Common myeloid progenitor, CD34-positive (primary cell): ENCODE results near the gene CSNK1A1.

Experiments
- CTCF ChIA-PET: fragments of 350-600 bp; sonication (Branson Sonifier 250); formaldehyde crosslinking; loops from one replicate; lab custom pipeline; 2021; ENCODE audit warnings: antibody characterized with exemption; lab: Charles Lee
- POLR2A ChIA-PET: fragments of 350-600 bp; sonication (Branson Sonifier 250); formaldehyde crosslinking; loops from one replicate; lab custom pipeline; 2021; ENCODE audit warnings: antibody characterized with exemption; lab: Charles Lee
- DNase-seq, 3 donors: peaks; one replicate each; pipeline versions ENCODE4 v3.0.0 to v3.0.0-alpha.2; 2013
- H3K27ac ChIP-seq, 2 experiments: 1 replicate in 1 of 2; 2 replicates in 1 of 2; pipeline ENCODE4 v1.7.0; 2013; ENCODE audit warnings: inconsistent platforms in 2 of 2, low read length in 2 of 2, mild to moderate bottlenecking in 2 of 2, low read depth in 1 of 2, moderate library complexity in 1 of 2; ENCODE audit not compliant: severe bottlenecking in 2 of 2, insufficient read depth in 1 of 2, poor library complexity in 1 of 2
- H3K27me3 ChIP-seq, 5 experiments: replicated peaks in 2 of 5; 1 replicate in 3 of 5; 2 replicates in 2 of 5; pipeline versions ENCODE4 v1.6.1 to v1.7.0; 2013; ENCODE audit warnings: low read length in 4 of 5, mild to moderate bottlenecking in 2 of 5, moderate library complexity in 2 of 5, inconsistent platforms in 1 of 5; ENCODE audit not compliant: insufficient read depth in 5 of 5, control insufficient read depth in 4 of 5
- H3K36me3 ChIP-seq, 4 experiments: 1 replicate in 2 of 4; 2 replicates in 2 of 4; pipeline versions ENCODE4 v1.6.1 to v1.7.0; 2013; ENCODE audit warnings: low read length in 3 of 4, control low read depth in 1 of 4, mild to moderate bottlenecking in 1 of 4; ENCODE audit not compliant: control insufficient read depth in 4 of 4, insufficient read depth in 4 of 4
- H3K4me1 ChIP-seq, 4 experiments: 1 replicate in 3 of 4; 2 replicates in 1 of 4; pipeline versions ENCODE4 v1.6.1 to v1.7.1; 2013; ENCODE audit warnings: low read length in 3 of 4, mild to moderate bottlenecking in 3 of 4, control low read depth in 1 of 4, inconsistent platforms in 1 of 4, moderate library complexity in 1 of 4; ENCODE audit not compliant: control insufficient read depth in 4 of 4, insufficient read depth in 4 of 4; ENCODE audit errors: control extremely low read depth in 1 of 4
- H3K4me3 ChIP-seq, 7 experiments: 1 replicate in 4 of 7; 2 replicates in 3 of 7; pipeline versions ENCODE4 v1.5.1 to v1.7.0; 2013; ENCODE audit warnings: mild to moderate bottlenecking in 7 of 7, low read length in 6 of 7, moderate library complexity in 6 of 7, inconsistent platforms in 2 of 7, low read depth in 2 of 7, control low read depth in 1 of 7; ENCODE audit not compliant: insufficient read depth in 4 of 7, control insufficient read depth in 1 of 7; ENCODE audit errors: extremely low read depth in 1 of 7
- H3K9me3 ChIP-seq, 5 experiments: 1 replicate in 4 of 5; 2 replicates in 1 of 5; pipeline versions ENCODE4 v1.6.1 to v1.7.1; 2013; ENCODE audit warnings: low read length in 4 of 5, mild to moderate bottlenecking in 2 of 5, inconsistent platforms in 1 of 5, low read depth in 1 of 5, moderate library complexity in 1 of 5; ENCODE audit not compliant: control insufficient read depth in 4 of 5, insufficient read depth in 2 of 5; ENCODE audit errors: control extremely low read depth in 1 of 5
- whole genome bisulfite sequencing: methylation state at CpG from one replicate; pipeline ENCODE4 v1.1.5; 2013; ENCODE audit not compliant: insufficient coverage; 5-methylcytosine and 5-hydroxymethylcytosine counted together

CSNK1A1 gene

GRCh38 chr5:149488645-149489306 lies 62.5 kb downstream of the CSNK1A1 start:
- H3K27ac ChIP-seq = no peak overlapping the region
- 84% methylated on average over 16 of the region's 19 CpGs for WGBS
- CTCF ChIA-PET = no interaction called here

GRCh38 chr5:149487672-149488071 lies 63.6 kb downstream of the CSNK1A1 start:
- CTCF ChIA-PET = interaction anchor here (0.6 to 3.0 kb wide), 7 partner anchors 11 to 77 kb away, joined by 3 to 8 read pairs (median 5); no protein-coding TSS in a partner anchor
- Histone ChIP-seq H3K4me3 (no peak overlapping the region), H3K9me3 (no peaks in the 10 kb centered on the region), H3K27ac (no peak overlapping the region), H3K4me1 (peaks cover 0 to 38% (median 16%) of the 10 kb centered on the region in 4 experiments), H3K27me3 (no peaks in the 10 kb centered on the region), H3K36me3 (peaks cover 0 to 3% (median 1%) of the 10 kb centered on the region in 4 experiments)
- WGBS = 100% methylated on average over 2 of the region's 2 CpGs
- POLR2A ChIA-PET = no interaction called here
- no peak for DNase-seq

More at GRCh38 chr5:149488645-149489306, 62.5 kb downstream of the CSNK1A1 start:
- no peaks in the 10 kb centered on the region for H3K9me3 ChIP-seq
- DNase-seq = no peak
- H3K36me3 ChIP-seq = peaks cover 0 to 11% (median 4%) of the 10 kb centered on the region in 4 experiments
- H3K27me3 ChIP-seq = no peaks in the 10 kb centered on the region
- POLR2A ChIA-PET = interaction anchor here (0.7 kb wide), 1 partner anchor 37 kb away, joined by 3 read pairs; no protein-coding TSS in a partner anchor
- H3K4me3 ChIP-seq = peak overlapping the region in 1 of 7 experiments; percentile 4
- H3K4me1 ChIP-seq = peaks cover 0 to 38% (median 16%) of the 10 kb centered on the region in 4 experiments

GRCh38 chr5:149486726-149487635 lies 64.3 kb downstream of the CSNK1A1 start:
- no peak for DNase-seq
- peaks cover 0 to 38% (median 16%) of the 10 kb centered on the region in 4 experiments for H3K4me1 ChIP-seq
- no peaks in the 10 kb centered on the region for H3K27me3 ChIP-seq
- POLR2A ChIA-PET = no interaction called here
- 91% methylated on average over 4 of the region's 5 CpGs for WGBS
- no peak overlapping the region for H3K4me3 ChIP-seq
- H3K27ac ChIP-seq = no peak overlapping the region
- CTCF ChIA-PET = interaction anchor here (0.6 to 3.0 kb wide), 12 partner anchors 10 to 78 kb away, joined by 3 to 8 read pairs (median 3); no protein-coding TSS in a partner anchor
- no peaks in the 10 kb centered on the region for H3K36me3 ChIP-seq
- H3K9me3 ChIP-seq = no peaks in the 10 kb centered on the region

GRCh38 chr5:149485655-149486615 lies 65.3 kb downstream of the CSNK1A1 start:
- ChIA-PET CTCF (interaction anchor here (0.7 to 3.0 kb wide), 9 partner anchors 9 to 80 kb away, joined by 3 to 8 read pairs (median 4); no protein-coding TSS in a partner anchor), POLR2A (no interaction called here)
- WGBS = 86% methylated on average over 2 of the region's 2 CpGs
- H3K4me1 ChIP-seq = peaks cover 0 to 38% (median 16%) of the 10 kb centered on the region in 4 experiments
- no peaks in the 10 kb centered on the region for H3K9me3 ChIP-seq
- no peak overlapping the region for H3K4me3 ChIP-seq
- no peaks in the 10 kb centered on the region for H3K36me3 ChIP-seq
- H3K27me3 ChIP-seq = no peaks in the 10 kb centered on the region
- peak overlapping the region; percentile 56 to 86 for H3K27ac ChIP-seq
- peak; percentile 77 to 96 (median 94) for DNase-seq

GRCh38 chr5:149481485-149481884 lies 69.8 kb downstream of the CSNK1A1 start:
- POLR2A ChIA-PET = no interaction called here
- WGBS = 100% methylated on average over 3 of the region's 4 CpGs
- CTCF ChIA-PET = interaction anchor here (0.8 to 1.9 kb wide), 7 partner anchors 13 to 82 kb away, joined by 3 to 6 read pairs (median 3); no protein-coding TSS in a partner anchor
- no peaks in the 10 kb centered on the region for H3K36me3 ChIP-seq
- no peak overlapping the region for H3K27ac ChIP-seq
- no peak overlapping the region for H3K4me3 ChIP-seq
- H3K4me1 ChIP-seq = peaks cover 0 to 13% (median 8%) of the 10 kb centered on the region in 4 experiments
- H3K9me3 ChIP-seq = no peaks in the 10 kb centered on the region
- H3K27me3 ChIP-seq = no peaks in the 10 kb centered on the region
- DNase-seq = no peak

- WGBS = no CpG with 5 or more reads among the region's 3 CpGs
- Histone ChIP-seq H3K4me3 (no peak overlapping the region), H3K36me3 (no peaks in the 10 kb centered on the region), H3K4me1 (no peaks in the 10 kb centered on the region), H3K9me3 (no peaks in the 10 kb centered on the region), H3K27me3 (no peaks in the 10 kb centered on the region), H3K27ac (no peak overlapping the region)
- ChIA-PET CTCF (interaction anchor here (1.4 kb wide), 1 partner anchor 12 kb away, joined by 5 read pairs; no protein-coding TSS in a partner anchor), POLR2A (no interaction called here)
- DNase-seq = no peak
Observed at GRCh38 chr5:149478761-149479160, 72.5 kb downstream of the CSNK1A1 start.
